ENCODE measurements around the gene SETBP1.

Gene SETBP1

DNA sequence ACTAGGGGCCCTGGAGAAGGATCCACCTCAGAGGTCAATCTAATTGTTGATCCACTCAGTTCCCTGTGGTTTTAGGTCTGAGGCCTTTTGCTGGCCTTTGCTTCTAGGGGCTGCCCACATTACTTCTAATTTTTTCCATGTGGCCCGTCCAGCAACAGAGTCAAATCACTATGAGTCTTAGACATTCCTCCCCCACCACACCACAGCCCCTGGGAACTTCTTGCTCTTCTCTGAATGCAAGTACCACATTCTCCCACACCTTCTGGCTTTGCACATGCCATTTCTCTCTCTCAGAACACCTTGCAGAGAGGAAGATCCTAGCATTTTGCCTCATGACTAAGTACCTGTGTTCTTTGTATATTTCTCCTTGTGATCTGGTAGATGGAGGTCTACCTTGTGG, 286.9 kb downstream of the SETBP1 start:
- no peak for DNase-seq (ENCODE audit: low read depth, low spot score)

DNA sequence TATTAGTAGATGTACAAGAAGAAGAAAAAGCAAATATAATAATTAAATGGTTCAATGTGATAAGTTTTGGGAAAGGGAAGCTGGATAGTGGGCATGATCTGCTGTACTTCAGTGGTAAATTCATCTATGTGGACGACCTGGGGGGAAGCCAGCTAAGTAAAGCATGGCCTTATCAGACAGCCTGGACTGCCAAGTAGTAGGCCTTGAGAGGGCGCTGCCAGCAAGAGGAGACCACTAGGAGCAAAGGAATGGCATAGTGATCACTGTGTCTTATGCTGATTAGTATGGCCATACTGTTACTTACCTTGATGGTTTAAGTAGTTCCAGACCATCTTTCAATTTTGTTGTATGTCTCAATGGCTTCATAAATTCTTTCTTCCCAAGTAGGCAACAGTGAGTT, 287.6 kb downstream of the SETBP1 start:
- DNase-seq (ENCODE audit: low read depth, low spot score): no peak

GRCh38 chr18:44969214-44969795, 288.6 kb downstream of the SETBP1 start:
- DNase-seq (ENCODE audit: low read depth, low spot score): no peak

DNA sequence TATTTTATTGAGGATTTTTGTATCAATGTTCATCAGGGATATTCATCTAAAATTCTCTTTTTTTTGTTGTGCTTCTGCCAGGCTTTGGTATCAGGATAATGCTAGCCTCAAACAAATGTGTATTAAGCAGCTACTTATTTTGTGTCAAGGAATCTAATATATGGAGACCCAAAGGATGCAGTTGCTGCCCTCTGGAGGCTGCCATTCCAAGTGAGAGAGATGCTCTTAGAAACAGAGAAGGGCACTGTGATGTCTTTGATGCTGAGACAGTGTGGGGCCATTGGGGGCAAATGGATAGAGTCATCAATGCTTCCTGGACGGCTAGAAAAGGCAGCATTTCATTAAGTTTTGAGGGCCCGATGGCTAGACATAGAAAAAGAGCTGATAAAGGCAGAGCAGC, 292.6 kb downstream of the SETBP1 start:
- DNase-seq (ENCODE audit: low read depth, low spot score): no peak

- no peak for DNase-seq (ENCODE audit: low read depth, low spot score)
Observed at GRCh38 chr18:44974174-44974573, 293.5 kb downstream of the SETBP1 start.

GRCh38 chr18:44977856-44978255, 297.2 kb downstream of the SETBP1 start:
- DNase-seq (ENCODE audit: low read depth, low spot score): no peak

DNA sequence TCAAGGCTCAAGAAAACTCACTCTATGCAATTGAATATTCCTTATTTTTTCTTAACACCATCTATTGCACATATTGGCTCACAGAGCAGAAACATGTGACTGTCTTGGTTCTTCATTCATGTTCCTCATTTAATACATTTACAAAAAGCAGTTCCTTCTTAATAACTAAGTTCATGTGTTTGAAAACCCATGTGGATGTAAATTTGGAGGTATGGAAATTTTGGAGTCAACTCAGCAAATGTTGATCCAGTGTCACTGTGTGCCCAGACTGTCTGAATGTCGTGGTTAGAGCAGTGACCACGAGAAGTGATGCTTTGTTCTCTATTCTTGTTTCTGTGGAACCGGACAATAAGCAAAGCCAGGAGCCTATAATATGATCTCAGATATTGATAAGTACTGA, 299.1 kb downstream of the SETBP1 start:
- no peak for DNase-seq (ENCODE audit: low read depth, low spot score)

GRCh38 chr18:44981121-44981520, 300.4 kb downstream of the SETBP1 start:
- no peak for DNase-seq (ENCODE audit: low read depth, low spot score)

- no peak for DNase-seq (ENCODE audit: low read depth, low spot score)
Observed at GRCh38 chr18:44986933-44987332, 306.2 kb downstream of the SETBP1 start.

DNA sequence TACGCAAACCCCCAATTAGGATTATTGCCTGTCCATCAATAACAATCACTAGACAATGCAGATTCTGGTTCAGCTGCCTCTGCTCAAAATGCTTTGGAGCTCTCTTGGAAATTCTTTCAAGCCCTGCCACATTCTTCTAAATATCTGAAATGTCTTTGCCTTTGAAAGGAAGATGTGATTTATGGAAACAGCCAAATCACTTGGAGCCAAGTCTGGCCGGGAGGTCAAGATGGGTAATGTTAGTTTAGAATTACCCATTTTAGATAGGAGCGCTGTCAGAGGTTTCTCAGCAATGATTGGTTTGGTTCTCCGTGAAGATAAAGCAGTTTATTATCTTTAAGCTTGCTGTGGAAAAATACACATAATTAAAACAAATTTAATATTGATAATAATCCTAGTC, 306.7 kb downstream of the SETBP1 start:
- DNase-seq (ENCODE audit: low read depth, low spot score): no peak

DNA sequence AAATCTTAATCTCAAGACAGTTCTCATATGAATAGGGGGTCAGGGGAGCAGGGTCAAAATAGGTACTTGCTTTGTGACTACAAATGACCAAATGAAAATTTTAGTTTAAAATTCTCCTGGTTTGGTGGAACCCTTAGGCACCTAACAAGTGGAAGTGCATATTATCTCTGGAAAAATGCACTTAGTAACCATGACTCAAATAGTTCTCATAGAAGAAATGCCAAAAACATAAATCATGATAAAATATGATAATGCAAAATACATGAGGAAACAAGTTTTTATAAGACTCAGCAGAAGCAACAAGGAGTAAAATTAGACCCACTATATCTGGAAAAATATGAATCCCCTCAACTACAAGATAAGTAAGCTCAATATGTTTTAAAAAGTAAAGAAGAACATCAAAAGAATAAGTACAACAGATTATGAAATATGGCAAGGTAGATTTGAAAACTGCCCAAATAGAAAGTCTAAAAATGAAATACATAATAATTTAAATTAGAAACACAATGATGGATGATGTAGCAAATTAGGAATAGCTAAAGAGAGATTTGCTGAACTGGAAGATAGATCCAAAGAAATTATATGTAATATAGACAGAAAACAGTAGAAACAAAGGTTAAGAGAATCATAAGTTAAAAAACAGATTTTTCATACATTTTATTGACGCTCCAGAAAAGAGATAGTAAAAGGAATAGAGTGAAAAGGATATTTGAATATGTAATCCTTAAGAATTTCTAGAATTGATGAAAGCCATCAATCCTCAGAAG, 308.3 kb downstream of the SETBP1 start:
- no peak for DNase-seq (ENCODE audit: low read depth, low spot score)

GRCh38 chr18:44996261-44996660, 315.6 kb downstream of the SETBP1 start:
- DNase-seq (ENCODE audit: low read depth, low spot score): no peak

DNA sequence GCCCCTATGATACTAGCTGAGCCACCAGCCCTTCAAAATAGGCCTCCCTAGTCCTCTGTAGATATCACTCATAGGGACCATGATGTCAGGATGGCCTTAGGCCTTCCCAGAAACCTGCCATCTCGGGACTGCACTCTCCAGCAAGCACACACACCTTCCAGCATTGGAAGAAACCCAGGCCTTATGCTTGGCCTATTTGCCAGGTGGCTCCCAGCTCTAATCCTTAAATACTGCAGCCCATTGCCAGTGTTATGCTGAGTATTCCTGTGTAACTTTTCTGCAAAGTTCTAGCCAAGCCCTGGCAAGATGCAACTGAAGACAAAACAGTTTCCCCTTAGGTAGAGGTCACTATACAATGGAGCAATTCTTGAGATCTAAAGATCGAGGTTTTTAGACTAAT, 316.5 kb downstream of the SETBP1 start:
- DNase-seq (ENCODE audit: low read depth, low spot score): no peak

GRCh38 chr18:44998360-44998759, 317.7 kb downstream of the SETBP1 start:
- DNase-seq (ENCODE audit: low read depth, low spot score): no peak

DNA sequence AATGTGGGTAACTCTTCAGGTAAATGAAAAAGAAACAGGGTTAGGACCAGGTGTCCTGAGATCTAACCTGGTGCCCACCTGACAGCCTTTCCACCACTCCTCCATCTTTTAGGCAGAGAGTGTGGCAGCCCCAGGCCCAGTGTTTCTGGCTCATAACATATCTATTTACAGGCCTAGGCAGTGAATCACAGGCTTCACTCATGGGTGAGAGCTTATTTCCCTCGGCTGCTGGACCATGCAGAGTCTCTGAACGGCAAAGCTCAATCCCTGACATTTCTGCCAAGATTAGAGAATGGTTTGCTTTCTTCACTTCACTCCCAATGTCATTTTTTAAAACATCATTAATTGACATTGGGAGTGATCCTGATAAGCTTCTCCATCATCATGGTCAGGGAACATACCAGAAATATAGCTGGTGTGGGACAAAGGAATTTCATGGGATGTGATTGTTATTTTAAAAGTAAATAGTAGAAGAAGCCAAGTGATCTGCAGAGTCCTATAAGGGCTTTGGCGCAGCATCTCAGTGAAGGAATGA, 323.9 kb downstream of the SETBP1 start:
- DNase-seq (ENCODE audit: low read depth, low spot score): no peak

- no peak for DNase-seq (ENCODE audit: low read depth, low spot score)
Observed at GRCh38 chr18:45006934-45007333, 326.2 kb downstream of the SETBP1 start.

GRCh38 chr18:45007531-45007930, 326.8 kb downstream of the SETBP1 start:
- no peak for DNase-seq (ENCODE audit: low read depth, low spot score)

- no peak for DNase-seq (ENCODE audit: low read depth, low spot score)
Observed at GRCh38 chr18:45008694-45009413, 328.2 kb downstream of the SETBP1 start.

DNA sequence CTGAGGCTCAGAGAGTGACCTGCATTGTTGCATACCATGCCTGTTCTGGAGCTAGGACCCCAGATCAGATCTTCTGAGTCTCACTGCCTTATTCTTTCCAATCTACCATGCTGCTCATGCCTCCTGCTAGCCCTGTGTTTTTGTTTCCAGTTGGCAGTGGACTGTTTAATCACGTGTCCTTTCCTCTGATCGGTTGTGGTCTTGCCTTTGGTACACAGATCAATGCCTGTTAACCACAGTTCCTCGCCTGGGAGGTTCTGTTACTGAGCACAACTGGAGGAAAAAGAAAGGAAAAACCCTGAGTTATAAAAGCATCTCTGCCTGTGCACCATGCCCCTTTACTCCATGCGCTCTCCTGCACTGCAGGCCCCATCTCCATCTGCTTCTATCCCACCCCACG, 329.1 kb downstream of the SETBP1 start:
- DNase-seq (ENCODE audit: low read depth, low spot score): no peak

- DNase-seq (ENCODE audit: low read depth, low spot score): no peak
Observed at GRCh38 chr18:45012286-45012685, 331.6 kb downstream of the SETBP1 start.

DNA sequence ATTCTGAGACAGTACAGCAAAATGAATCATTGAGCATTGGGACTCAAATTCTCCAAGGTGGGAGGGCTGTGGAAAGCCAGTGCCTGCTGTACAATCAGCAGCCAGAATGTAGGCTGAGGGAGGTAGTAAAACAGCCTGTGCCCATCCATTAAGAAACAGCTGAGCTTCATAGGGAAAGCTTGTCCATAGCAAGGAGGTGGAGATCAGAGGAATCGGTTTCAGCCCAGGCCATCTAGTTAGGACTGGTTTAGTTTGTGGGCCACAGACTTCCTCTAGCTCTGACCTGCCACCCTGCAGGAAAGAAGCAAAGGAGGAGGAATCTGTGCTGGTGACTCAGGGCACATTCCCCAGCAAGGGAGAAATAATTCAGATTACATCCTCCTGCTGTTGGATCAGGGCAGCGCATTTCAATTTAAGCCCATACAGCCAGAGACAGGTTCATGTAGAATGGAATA, 333.4 kb downstream of the SETBP1 start:
- peak; percentile 61 for DNase-seq (ENCODE audit: low read depth, low spot score)

GRCh38 chr18:45015788-45016128, 335.1 kb downstream of the SETBP1 start:
- no peak for DNase-seq (ENCODE audit: low read depth, low spot score)

DNA sequence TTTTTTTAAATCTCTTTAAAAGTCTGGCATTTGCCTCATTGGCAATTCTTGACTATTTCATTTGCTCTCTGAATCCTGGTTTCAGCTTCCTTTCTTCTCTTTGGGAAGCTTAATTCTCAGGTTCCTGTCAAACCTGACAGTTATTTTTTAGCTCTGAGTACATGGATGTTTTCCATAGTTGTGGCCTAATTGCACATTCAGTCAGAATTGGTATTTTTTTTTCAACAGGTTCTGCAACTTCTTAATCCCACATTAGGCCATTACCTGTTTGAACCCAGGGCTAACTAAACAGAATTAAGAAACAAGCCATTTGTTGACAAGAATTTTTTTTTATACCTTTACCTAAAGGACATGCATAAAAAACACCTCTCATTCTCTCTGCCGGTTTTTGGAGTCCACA, 338.8 kb downstream of the SETBP1 start:
- DNase-seq (ENCODE audit: low read depth, low spot score): no peak
